GM12878 (cell line): ENCODE data around the gene TOP3A. TPM values are rescaled to one million over a fixed set of nuclear protein-coding genes. Genes with fewer than 3 reads are reported as not detected.

Experiments used
- CUX1 ChIP-seq: IDR thresholded peaks from 2 replicates; pipeline ENCODE4 v1.6.1; 2012; ENCODE audit warnings: improper control_type of control experiment, low read depth, low read length; ENCODE audit not compliant: insufficient replicate concordance
- HCFC1 ChIP-seq: fragments of 150-350 bp; IDR thresholded peaks from 2 replicates; pipeline ENCODE4 v1.6.1; 2014; ENCODE audit warnings: low read length
- HDGF ChIP-seq: fragments of 450-650 bp; IDR thresholded peaks from 2 replicates; pipeline ENCODE4 v1.6.1; 2016; ENCODE audit warnings: antibody characterized with exemption
- MEF2B ChIP-seq: fragments of 450-650 bp; IDR thresholded peaks from 2 replicates; pipeline ENCODE4 v1.6.1; 2018; ENCODE audit warnings: mild to moderate bottlenecking, moderate library complexity; ENCODE audit not compliant: partially characterized antibody, poor library complexity, severe bottlenecking
- SMARCA5 ChIP-seq: fragments of 450-650 bp; IDR thresholded peaks from 2 replicates; pipeline ENCODE4 v1.6.1; 2017; ENCODE audit warnings: mild to moderate bottlenecking
- TBL1XR1 ChIP-seq: IDR thresholded peaks from 2 replicates; pipeline ENCODE4 v1.6.1; 2012; ENCODE audit warnings: low read depth, low read length, improper control_type of control experiment
- polyA plus RNA-seq, 11 experiments: library from polyadenylated mRNA; depleted of rRNA in 4 of 11; unstranded in 6 of 11; stranded (reverse) in 5 of 11; fragments of >200 nt; fragmentation: Nextera tagmentation in 4 of 11; fragmentation: Illumina TruSeq in 1 of 11; extraction: Ambion mirVana in 4 of 11; extraction: Trizol in 1 of 11; gene quantifications; 1 replicate in 1 of 11; 2 replicates in 10 of 11; pipeline versions ENCODE4 v1.2.1 to v1.2.3, GENCODE V29; 2011 to 2016; ENCODE audit warnings: inconsistent platforms in 2 of 11, missing spikeins in 2 of 11, low read depth in 1 of 11
- total RNA-seq, 4 experiments: library from RNA; depleted of rRNA in 3 of 4; stranded (reverse); fragments of >200 nt in 3 of 4; fragmentation: Illumina TruSeq in 1 of 4; extraction: Trizol in 1 of 4; gene quantifications; 2 replicates each; pipeline versions ENCODE4 v1.2.1 to v1.2.3, GENCODE V29; 2013 to 2021

The TOP3A gene
- total and polyA plus RNA-seq, 10 of the 15 experiments (the other 5 are each of a cell fraction or from before 2014, with no cell fraction given) = 4.2 to 51.9 (median 31.8) TPM

GRCh38 chr17:18260332-18261145, 54.3 kb downstream of the TOP3A start, which contains the start of gene MIEF2 (continued):
- peak; percentile 19; the same call in 1 of the 2 replicates for TF ChIP-seq HCFC1
- TF ChIP-seq MEF2B = no peak
- TF ChIP-seq TBL1XR1 = no peak
- TF ChIP-seq HDGF = peak; percentile 88
- no peak for TF ChIP-seq CUX1
- 0 out of 2 replicates have a peak, but pooled peaks have one; percentile 53 for TF ChIP-seq SMARCA5
